Colonic mucosa (tissue), 4 donors: Measurements from ENCODE around the gene ZNF296. TPM values are rescaled to one million over a fixed set of nuclear protein-coding genes. Genes with fewer than 3 reads are reported as not detected.
A peak's percentile ranks its signal among the peaks of the same experiment; 100 is the strongest.

Source experiments
- DNase-seq: peaks from one replicate; pipeline ENCODE4 v3.0.0-alpha.2; 2020
- H3K27ac ChIP-seq: fragments of 200-600 bp; one replicate; pipeline ENCODE4 v1.8.0; 2021
- H3K27me3 ChIP-seq: fragments of 200-600 bp; one replicate; pipeline ENCODE4 v1.8.0; 2021
- H3K36me3 ChIP-seq: fragments of 200-600 bp; one replicate; pipeline ENCODE4 v1.8.0; 2021
- H3K4me1 ChIP-seq: fragments of 200-600 bp; one replicate; pipeline ENCODE4 v1.8.0; 2021; ENCODE audit warnings: mild to moderate bottlenecking
- H3K4me3 ChIP-seq: fragments of 200-600 bp; one replicate; pipeline ENCODE4 v1.8.0; 2021
- H3K9ac ChIP-seq, 2 donors: one replicate each; pipeline ENCODE4 v1.7.0; 2013; ENCODE audit warnings: control low read depth in 2 of 2, low read depth in 2 of 2, low read length in 2 of 2
- H3K9me3 ChIP-seq: fragments of 200-600 bp; one replicate; pipeline ENCODE4 v1.8.0; 2021
- CTCF ChIP-seq: fragments of 200-600 bp; IDR thresholded peaks from one replicate; pipeline ENCODE4 v1.8.0; 2022; ENCODE audit warnings: antibody characterized with exemption, mild to moderate bottlenecking
- intact Hi-C: fragments of 100-400 bp; cut with DNase I; formaldehyde crosslinking; loops from one replicate; pipeline ENCODE4 v1.14.1; 2022
- total RNA-seq, 2 donors: library from RNA; stranded (reverse); fragmentation: NEBNext Ultra II Directional in 1 of 2; extraction: Animal tissue kit (Norgen Biotek cat#: 25700) in 1 of 2; gene quantifications; one replicate each; pipeline ENCODE4 v1.2.1, GENCODE V29; 2021
- donor health status: healthy.
- donor health status: DM: no; HTN: no; CAD: no.
- donor health status: DM: no; HTN: no; CAD: no.

Gene ZNF296
- total RNA-seq, 2 donors from 2014 or later: 3.4 to 7.0 TPM

GRCh38 chr19:45058622-45059159, 17.6 kb downstream of the ZNF296 start:
- H3K9ac ChIP-seq: no peak overlapping the region

GRCh38 chr19:45057444-45057843, 18.8 kb downstream of the ZNF296 start:
- no peak for TF ChIP-seq CTCF
- no peaks in the 10 kb centered on the region for H3K27me3 ChIP-seq
- intact Hi-C loops: no loop called here
- H3K4me1 ChIP-seq: no peaks in the 10 kb centered on the region
- H3K9me3 ChIP-seq: no peaks in the 10 kb centered on the region
- H3K4me3 ChIP-seq: no peak overlapping the region
- no peak overlapping the region for H3K27ac ChIP-seq
- H3K9ac ChIP-seq: no peak overlapping the region
- H3K36me3 ChIP-seq: peaks cover 41% of the 10 kb centered on the region
- DNase-seq: no peak

More at GRCh38 chr19:45058622-45059159, 17.6 kb downstream of the ZNF296 start:
- Histone ChIP-seq H3K27me3 (no peaks in the 10 kb centered on the region), H3K27ac (no peak overlapping the region), H3K4me1 (no peaks in the 10 kb centered on the region), H3K36me3 (peaks cover 39% of the 10 kb centered on the region), H3K4me3 (no peak overlapping the region), H3K9me3 (no peaks in the 10 kb centered on the region)
- no peak for DNase-seq
- TF ChIP-seq CTCF: no peak
- intact Hi-C loops: loop anchor here (1.0 kb wide), 1 partner anchor 69 kb away; no protein-coding TSS in a partner anchor

- Histone ChIP-seq H3K36me3 (peaks cover 41% of the 10 kb centered on the region), H3K27me3 (no peaks in the 10 kb centered on the region), H3K27ac (no peak overlapping the region), H3K9ac (no peak overlapping the region), H3K4me3 (no peak overlapping the region), H3K9me3 (no peaks in the 10 kb centered on the region), H3K4me1 (no peaks in the 10 kb centered on the region)
- no peak for TF ChIP-seq CTCF
- intact Hi-C loops: no loop called here
- DNase-seq: no peak
Measured at GRCh38 chr19:45056831-45057230, 19.4 kb downstream of the ZNF296 start.

- Histone ChIP-seq H3K4me3 (no peak overlapping the region), H3K27ac (peak overlapping the region; percentile 57), H3K9ac (peak overlapping the region; percentile 35 to 48), H3K4me1 (no peaks in the 10 kb centered on the region), H3K9me3 (no peaks in the 10 kb centered on the region), H3K27me3 (no peaks in the 10 kb centered on the region), H3K36me3 (peaks cover 15% of the 10 kb centered on the region)
- DNase-seq: peak; percentile 44
- TF ChIP-seq CTCF: no peak
- intact Hi-C loops: no loop called here
Measured at GRCh38 chr19:45051929-45052579, 24.2 kb downstream of the ZNF296 start.

- TF ChIP-seq CTCF: no peak
- H3K36me3 ChIP-seq: peaks cover 7% of the 10 kb centered on the region
- intact Hi-C loops: no loop called here
- no peak overlapping the region for H3K4me3 ChIP-seq
- no peaks in the 10 kb centered on the region for H3K9me3 ChIP-seq
- H3K27me3 ChIP-seq: no peaks in the 10 kb centered on the region
- H3K4me1 ChIP-seq: peaks cover 11% of the 10 kb centered on the region
- no peak for DNase-seq
- no peak overlapping the region for H3K9ac ChIP-seq
- no peak overlapping the region for H3K27ac ChIP-seq
Measured at GRCh38 chr19:45050036-45050435, 26.2 kb downstream of the ZNF296 start.
